H1 (cell line): ENCODE results near the gene KIAA0930. TPM values are rescaled to one million over a fixed set of nuclear protein-coding genes. Genes with fewer than 3 reads are reported as not detected.

Source experiments
- CTCF ChIA-PET: fragments of 300-600 bp; sonication (Branson Sonifier 250); formaldehyde crosslinking; loops from one replicate; lab custom pipeline; 2021; ENCODE audit not compliant: partially characterized antibody; lab: Charles Lee
- POLR2A ChIA-PET: fragments of 300-600 bp; sonication (Branson Sonifier 250); formaldehyde crosslinking; loops from one replicate; lab custom pipeline; 2021; ENCODE audit warnings: inconsistent platforms; ENCODE audit not compliant: partially characterized antibody; lab: Charles Lee
- DNase-seq, 2 experiments: peaks; one replicate each; pipeline versions ENCODE4 v3.0.0 to v3.0.0-alpha.2; 2010 to 2022; ENCODE audit warnings: low spot score in 2 of 2, low read depth in 1 of 2, mixed read lengths in 1 of 2
- FAIRE-seq: peaks from 2 replicates; lab custom pipeline; 2011; peaks lifted over from hg19 to GRCh38; lab: Jason Lieb, UNC
- H2AFZ ChIP-seq: 2 replicates; pipeline ENCODE4 v1.8.1; 2012; ENCODE audit warnings: low read length, inconsistent platforms
- H2AK5ac ChIP-seq: 2 replicates; pipeline ENCODE4 v1.6.1; 2013; ENCODE audit warnings: low read depth, low read length
- H2BK120ac ChIP-seq: replicated peaks from 2 replicates; pipeline ENCODE3; 2013; ENCODE audit warnings: low read depth, low read length, inconsistent platforms
- H2BK12ac ChIP-seq: 2 replicates; pipeline ENCODE4 v1.6.1; 2013; ENCODE audit warnings: low read depth, low read length
- H2BK15ac ChIP-seq: 2 replicates; pipeline ENCODE4 v1.6.1; 2013; ENCODE audit warnings: low read length
- H2BK20ac ChIP-seq: 2 replicates; pipeline ENCODE4 v1.6.1; 2013; ENCODE audit warnings: low read length
- H2BK5ac ChIP-seq: 2 replicates; pipeline ENCODE4 v1.6.1; 2013; ENCODE audit warnings: low read depth, low read length
- H3K14ac ChIP-seq: 2 replicates; pipeline ENCODE4 v1.6.1; 2013; ENCODE audit warnings: inconsistent platforms; ENCODE audit not compliant: insufficient read length
- H3K18ac ChIP-seq: 2 replicates; pipeline ENCODE4 v1.6.1; 2013; ENCODE audit warnings: low read length; ENCODE audit errors: extremely low read depth
- H3K23ac ChIP-seq: 2 replicates; pipeline ENCODE4 v1.6.1; 2013; ENCODE audit warnings: inconsistent platforms; ENCODE audit not compliant: insufficient read length
- H3K23me2 ChIP-seq: 2 replicates; pipeline ENCODE4 v1.6.1; 2013; ENCODE audit warnings: low read depth, low read length
- H3K27ac ChIP-seq: 2 replicates; pipeline ENCODE4 v1.6.1; 2011; ENCODE audit warnings: low read depth, low read length, inconsistent platforms
- H3K27me3 ChIP-seq, 4 experiments: replicated peaks in 1 of 4; 1 replicate in 1 of 4; 2 replicates in 3 of 4; pipeline versions ENCODE4 v1.6.1 to v1.8.1; 2011 to 2013; ENCODE audit warnings: low read length in 3 of 4, mild to moderate bottlenecking in 3 of 4, inconsistent platforms in 2 of 4, mixed read lengths in 2 of 4, moderate library complexity in 1 of 4; ENCODE audit not compliant: control insufficient read depth in 3 of 4, insufficient read depth in 3 of 4; ENCODE audit errors: extremely low read depth in 1 of 4
- H3K36me3 ChIP-seq, 4 experiments: 2 replicates each; pipeline versions ENCODE4 v1.6.1 to v1.8.1; 2011 to 2013; ENCODE audit warnings: mild to moderate bottlenecking in 4 of 4, low read length in 3 of 4, moderate library complexity in 2 of 4, control low read depth in 1 of 4, inconsistent platforms in 1 of 4; ENCODE audit not compliant: insufficient read depth in 4 of 4, control insufficient read depth in 2 of 4
- H3K4ac ChIP-seq: replicated peaks from 2 replicates; pipeline ENCODE3; 2013; ENCODE audit warnings: low read length, low read depth, mixed read lengths, inconsistent platforms; ENCODE audit not compliant: insufficient read length
- H3K4me1 ChIP-seq, 4 experiments: replicated peaks in 1 of 4; 1 replicate in 1 of 4; 2 replicates in 3 of 4; pipeline versions ENCODE4 v1.6.1 to v1.8.1; 2011 to 2013; ENCODE audit warnings: low read length in 3 of 4, inconsistent platforms in 2 of 4, mixed read lengths in 1 of 4; ENCODE audit not compliant: insufficient read depth in 4 of 4, control insufficient read depth in 3 of 4
- H3K4me2 ChIP-seq, 2 experiments: 2 replicates each; pipeline versions ENCODE4 v1.6.1 to v1.8.1; 2011 to 2013; ENCODE audit warnings: low read depth in 2 of 2, low read length in 2 of 2, control low read depth in 1 of 2, inconsistent platforms in 1 of 2, mild to moderate bottlenecking in 1 of 2; ENCODE audit not compliant: insufficient read depth in 1 of 2
- H3K4me3 ChIP-seq, 4 experiments: fragments of 200-600, 300-600 bp in 1 of 4; sonication (generic), shearing (Covaris generic), sonication (Bioruptor Twin) in 1 of 4; 2 replicates each; pipeline versions ENCODE4 v1.5.1 to v1.8.1; 2011 to 2016; ENCODE audit warnings: low read length in 4 of 4, low read depth in 3 of 4, control low read depth in 2 of 4, inconsistent platforms in 2 of 4, mild to moderate bottlenecking in 2 of 4, mixed read lengths in 1 of 4, moderate library complexity in 1 of 4; ENCODE audit not compliant: insufficient read depth in 2 of 4; ENCODE audit errors: extremely low read depth in 1 of 4
- H3K56ac ChIP-seq: replicated peaks from 2 replicates; pipeline ENCODE3; 2013; ENCODE audit warnings: low read depth, mild to moderate bottlenecking, mixed read lengths, low read length, inconsistent platforms; ENCODE audit not compliant: insufficient read length
- H3K79me1 ChIP-seq: 2 replicates; pipeline ENCODE4 v1.6.1; 2013; ENCODE audit warnings: low read depth, low read length, control low read depth
- H3K79me2 ChIP-seq, 2 experiments: 2 replicates each; pipeline versions ENCODE4 v1.6.1 to v1.8.1; 2012 to 2013; ENCODE audit warnings: low read length in 2 of 2, mild to moderate bottlenecking in 2 of 2, inconsistent platforms in 1 of 2; ENCODE audit not compliant: insufficient read depth in 2 of 2, control insufficient read depth in 1 of 2
- H3K9ac ChIP-seq, 4 experiments: replicated peaks in 1 of 4; 1 replicate in 1 of 4; 2 replicates in 3 of 4; pipeline versions ENCODE4 v1.6.1 to v1.8.1; 2011 to 2013; ENCODE audit warnings: low read depth in 3 of 4, low read length in 3 of 4, control low read depth in 2 of 4, mild to moderate bottlenecking in 2 of 4, moderate library complexity in 2 of 4, inconsistent platforms in 1 of 4; ENCODE audit errors: extremely low read depth in 1 of 4
- H3K9me3 ChIP-seq, 2 experiments: 2 replicates each; pipeline versions ENCODE4 v1.6.1 to v1.8.1; 2012 to 2013; ENCODE audit warnings: mild to moderate bottlenecking in 2 of 2, moderate library complexity in 2 of 2, control low read depth in 1 of 2, inconsistent platforms in 1 of 2, low read depth in 1 of 2, low read length in 1 of 2, mixed read lengths in 1 of 2; ENCODE audit not compliant: insufficient read depth in 2 of 2
- H4K20me1 ChIP-seq, 2 experiments: replicated peaks in 1 of 2; 2 replicates each; pipeline versions ENCODE3 to v1.8.1; 2011 to 2013; ENCODE audit warnings: inconsistent platforms in 2 of 2, low read length in 2 of 2, mild to moderate bottlenecking in 1 of 2; ENCODE audit not compliant: insufficient read depth in 2 of 2, control insufficient read depth in 1 of 2
- H4K5ac ChIP-seq: 2 replicates; pipeline ENCODE4 v1.6.1; 2013; ENCODE audit warnings: low read length, low read depth, mixed read lengths, inconsistent platforms; ENCODE audit not compliant: insufficient read length
- H4K8ac ChIP-seq: 2 replicates; pipeline ENCODE4 v1.8.0; 2013; ENCODE audit warnings: mild to moderate bottlenecking, moderate library complexity, low read length, inconsistent platforms; ENCODE audit not compliant: insufficient read depth; ENCODE audit errors: extremely low read depth
- H4K91ac ChIP-seq: replicated peaks from 2 replicates; pipeline ENCODE3; 2013; ENCODE audit warnings: low read length, mixed read lengths, inconsistent platforms; ENCODE audit not compliant: insufficient read length
- CHD1 ChIP-seq: IDR thresholded peaks from 2 replicates; pipeline ENCODE4 v1.6.1; 2012; ENCODE audit warnings: low read depth, low read length, improper control_type of control experiment
- CREB1 ChIP-seq: IDR thresholded peaks from 2 replicates; pipeline ENCODE4 v1.6.1; 2012; ENCODE audit warnings: inconsistent platforms
- GABPA ChIP-seq: IDR thresholded peaks from 2 replicates; pipeline ENCODE4 v1.6.1; 2011; ENCODE audit warnings: mild to moderate bottlenecking, low read length, moderate library complexity, borderline replicate concordance; ENCODE audit not compliant: insufficient read depth
- NRF1 ChIP-seq: IDR thresholded peaks from 2 replicates; pipeline ENCODE4 v1.6.1; 2011; ENCODE audit warnings: mild to moderate bottlenecking, low read depth, low read length, improper control_type of control experiment
- SP4 ChIP-seq: IDR thresholded peaks from 2 replicates; pipeline ENCODE4 v1.6.1; 2012; ENCODE audit warnings: low read length, inconsistent platforms
- SRF ChIP-seq: IDR thresholded peaks from 2 replicates; pipeline ENCODE4 v1.6.1; 2011; ENCODE audit warnings: mild to moderate bottlenecking, low read depth, low read length, moderate library complexity
- WGBS, 2 experiments: shearing (Covaris generic) in 1 of 2; methylation state at CpG; one replicate each; pipeline versions ENCODE4 v1.1.6 to v1.1.7; 2013 to 2015; ENCODE audit warnings: low lambda C conversion rate in 2 of 2, mixed read lengths in 2 of 2, inconsistent platforms in 1 of 2, low coverage in 1 of 2, missing lambda C conversion rate in 1 of 2; ENCODE audit not compliant: insufficient replicate concordance in 2 of 2, insufficient coverage in 1 of 2, insufficient read length in 1 of 2; ENCODE audit errors: extremely low coverage in 1 of 2, missing lambda C conversion rate in 1 of 2; 5-methylcytosine and 5-hydroxymethylcytosine counted together
- polyA plus RNA-seq, 7 experiments: library from polyadenylated mRNA; depleted of rRNA in 3 of 7; stranded (reverse) in 5 of 7; unstranded in 2 of 7; fragments of >200 nt in 5 of 7; fragments of 200-250 nt in 2 of 7; gene quantifications; 1 replicate in 5 of 7; 2 replicates in 1 of 7; 4 replicates in 1 of 7; pipeline versions ENCODE4 v1.2.1 to v1.2.3, GENCODE V29; 2011 to 2013; ENCODE audit warnings: missing spikeins in 2 of 7, mixed read lengths in 2 of 7
- total RNA-seq: library from RNA; stranded (reverse); fragmentation: NEBNext Ultra II Directional; extraction: Animal tissue kit (Norgen Biotek cat#: 25700); gene quantifications from 2 replicates; pipeline ENCODE4 v1.2.1, GENCODE V29; 2021

The KIAA0930 gene
- total and polyA plus RNA-seq, 2 of the 8 experiments (the other 6 are each of a cell fraction or from before 2014, with no cell fraction given): 61.9 to 66.1 TPM

DNA sequence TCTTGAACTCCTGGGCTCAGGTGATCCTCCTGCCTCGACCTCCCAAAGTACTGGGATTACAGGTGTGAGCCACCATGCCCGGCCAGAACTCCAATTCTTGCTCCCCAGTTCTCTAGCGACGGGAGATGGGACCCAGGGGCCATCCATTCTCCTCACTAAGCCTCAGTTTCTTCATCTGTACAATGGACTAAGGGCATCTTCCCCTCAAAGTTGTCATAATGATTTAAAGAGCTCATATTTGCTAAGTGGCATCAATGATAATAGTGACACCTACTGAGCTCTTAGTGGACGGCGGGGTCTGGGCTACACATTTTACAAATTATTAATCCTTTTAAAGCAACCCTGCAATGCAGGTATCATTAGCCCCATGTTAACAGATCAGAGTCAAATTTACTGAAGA, 34.5 kb downstream of the KIAA0930 start:
- POLR2A ChIA-PET: interaction anchor here (1.1 kb wide), 1 partner anchor 10 kb away, joined by 3 read pairs; no protein-coding TSS in a partner anchor
- Histone ChIP-seq H3K4me2 (no peak overlapping the region), H3K56ac (no peak overlapping the region), H4K5ac (no peak overlapping the region), H2AFZ (no peak overlapping the region), H2BK5ac (no peak overlapping the region), H2BK20ac (no peak overlapping the region), H3K79me1 (peaks cover 3% of the 10 kb centered on the region), H3K36me3 (peaks cover 0 to 3% (median 0%) of the 10 kb centered on the region in 4 experiments; a peak in 1 of 8 replicates), H3K9me3 (no peaks in the 10 kb centered on the region), H3K18ac (no peak overlapping the region), H3K79me2 (0 out of 4 replicates have a peak, but pooled peaks cover 0 to 3% of the 10 kb centered on the region in 2 experiments), H4K20me1 (peaks cover 7 to 15% of the 10 kb centered on the region in 2 experiments), H4K91ac (no peak overlapping the region), H3K27ac (no peak overlapping the region), H2BK120ac (no peak overlapping the region), H2BK12ac (no peak overlapping the region), H3K4ac (no peak overlapping the region), H2BK15ac (no peak overlapping the region), H3K27me3 (no peaks in the 10 kb centered on the region), H3K9ac (no peak overlapping the region), H3K23me2 (no peaks in the 10 kb centered on the region), H2AK5ac (no peak overlapping the region), H4K8ac (no peak overlapping the region)
- 95% methylated on average over 6 of the region's 6 CpGs; no CpG with 5 or more reads in 1 of the 2 experiments for WGBS, 2 experiments
- CTCF ChIA-PET: interaction anchor here (1.0 to 1.5 kb wide), 3 partner anchors 11 to 107 kb away, joined by 3 to 6 read pairs (median 3); no protein-coding TSS in a partner anchor
- FAIRE-seq: no peak
- no peak for DNase-seq
- TF ChIP-seq SRF (no peak), NRF1 (no peak), SP4 (no peak), CHD1 (no peak), GABPA (no peak), CREB1 (no peak)
- TF ChIP-seq, all 59 proteins: peak for 0
- no peak overlapping the region for H3K4me3 ChIP-seq
- H3K4me1 ChIP-seq: peaks cover 0 to 7% (median under 1%) of the 10 kb centered on the region in 4 experiments; a peak in 2 of 7 replicates
- H3K23ac ChIP-seq: no peak overlapping the region
- H3K14ac ChIP-seq: no peak overlapping the region
